ENCODE measurements around the gene RPL10A. TPM values are rescaled to one million over a fixed set of nuclear protein-coding genes. Genes with fewer than 3 reads are reported as not detected.

The RPL10A gene
- total and polyA plus RNA-seq, 2 of the 8 experiments (the other 6 are each of a cell fraction or from before 2014, with no cell fraction given), result 1,893 to 2,948 TPM

DNA sequence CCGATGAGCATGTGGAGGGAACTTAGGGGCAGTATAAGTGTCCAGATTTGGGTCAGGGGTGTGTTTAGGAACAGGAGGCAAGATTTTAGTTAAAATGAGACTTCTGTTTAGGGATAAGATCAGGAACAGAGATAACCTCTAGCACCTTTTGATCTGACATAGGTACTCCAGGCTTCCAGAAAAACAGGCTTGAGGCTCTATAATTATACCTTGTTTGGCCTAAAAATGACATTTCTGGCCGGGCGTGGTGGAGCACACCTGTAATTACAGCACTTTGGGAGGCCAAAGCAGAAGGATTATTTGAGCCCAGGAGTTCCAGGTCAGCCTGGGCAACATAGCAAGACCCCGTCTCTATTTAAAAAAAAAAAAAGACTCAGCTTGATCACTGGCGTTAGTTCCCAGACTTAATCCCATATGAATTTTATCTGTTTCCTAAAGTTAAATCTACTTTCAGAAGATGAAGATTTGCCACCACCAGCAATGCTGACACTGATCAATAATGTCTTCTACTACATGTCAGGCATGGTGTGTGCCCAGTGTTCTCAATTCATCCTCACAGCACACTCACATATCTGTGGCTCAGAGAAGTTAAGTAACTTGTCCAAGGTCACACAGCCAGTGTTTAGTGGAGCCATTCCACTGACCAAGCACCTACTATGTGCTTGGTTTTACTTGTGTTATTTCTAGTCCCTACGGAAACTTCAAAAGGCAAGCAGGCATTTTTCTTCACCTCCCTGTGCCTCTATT lies 50.5 kb downstream of the RPL10A start (continued):
- TF ChIP-seq, protein P1, sequence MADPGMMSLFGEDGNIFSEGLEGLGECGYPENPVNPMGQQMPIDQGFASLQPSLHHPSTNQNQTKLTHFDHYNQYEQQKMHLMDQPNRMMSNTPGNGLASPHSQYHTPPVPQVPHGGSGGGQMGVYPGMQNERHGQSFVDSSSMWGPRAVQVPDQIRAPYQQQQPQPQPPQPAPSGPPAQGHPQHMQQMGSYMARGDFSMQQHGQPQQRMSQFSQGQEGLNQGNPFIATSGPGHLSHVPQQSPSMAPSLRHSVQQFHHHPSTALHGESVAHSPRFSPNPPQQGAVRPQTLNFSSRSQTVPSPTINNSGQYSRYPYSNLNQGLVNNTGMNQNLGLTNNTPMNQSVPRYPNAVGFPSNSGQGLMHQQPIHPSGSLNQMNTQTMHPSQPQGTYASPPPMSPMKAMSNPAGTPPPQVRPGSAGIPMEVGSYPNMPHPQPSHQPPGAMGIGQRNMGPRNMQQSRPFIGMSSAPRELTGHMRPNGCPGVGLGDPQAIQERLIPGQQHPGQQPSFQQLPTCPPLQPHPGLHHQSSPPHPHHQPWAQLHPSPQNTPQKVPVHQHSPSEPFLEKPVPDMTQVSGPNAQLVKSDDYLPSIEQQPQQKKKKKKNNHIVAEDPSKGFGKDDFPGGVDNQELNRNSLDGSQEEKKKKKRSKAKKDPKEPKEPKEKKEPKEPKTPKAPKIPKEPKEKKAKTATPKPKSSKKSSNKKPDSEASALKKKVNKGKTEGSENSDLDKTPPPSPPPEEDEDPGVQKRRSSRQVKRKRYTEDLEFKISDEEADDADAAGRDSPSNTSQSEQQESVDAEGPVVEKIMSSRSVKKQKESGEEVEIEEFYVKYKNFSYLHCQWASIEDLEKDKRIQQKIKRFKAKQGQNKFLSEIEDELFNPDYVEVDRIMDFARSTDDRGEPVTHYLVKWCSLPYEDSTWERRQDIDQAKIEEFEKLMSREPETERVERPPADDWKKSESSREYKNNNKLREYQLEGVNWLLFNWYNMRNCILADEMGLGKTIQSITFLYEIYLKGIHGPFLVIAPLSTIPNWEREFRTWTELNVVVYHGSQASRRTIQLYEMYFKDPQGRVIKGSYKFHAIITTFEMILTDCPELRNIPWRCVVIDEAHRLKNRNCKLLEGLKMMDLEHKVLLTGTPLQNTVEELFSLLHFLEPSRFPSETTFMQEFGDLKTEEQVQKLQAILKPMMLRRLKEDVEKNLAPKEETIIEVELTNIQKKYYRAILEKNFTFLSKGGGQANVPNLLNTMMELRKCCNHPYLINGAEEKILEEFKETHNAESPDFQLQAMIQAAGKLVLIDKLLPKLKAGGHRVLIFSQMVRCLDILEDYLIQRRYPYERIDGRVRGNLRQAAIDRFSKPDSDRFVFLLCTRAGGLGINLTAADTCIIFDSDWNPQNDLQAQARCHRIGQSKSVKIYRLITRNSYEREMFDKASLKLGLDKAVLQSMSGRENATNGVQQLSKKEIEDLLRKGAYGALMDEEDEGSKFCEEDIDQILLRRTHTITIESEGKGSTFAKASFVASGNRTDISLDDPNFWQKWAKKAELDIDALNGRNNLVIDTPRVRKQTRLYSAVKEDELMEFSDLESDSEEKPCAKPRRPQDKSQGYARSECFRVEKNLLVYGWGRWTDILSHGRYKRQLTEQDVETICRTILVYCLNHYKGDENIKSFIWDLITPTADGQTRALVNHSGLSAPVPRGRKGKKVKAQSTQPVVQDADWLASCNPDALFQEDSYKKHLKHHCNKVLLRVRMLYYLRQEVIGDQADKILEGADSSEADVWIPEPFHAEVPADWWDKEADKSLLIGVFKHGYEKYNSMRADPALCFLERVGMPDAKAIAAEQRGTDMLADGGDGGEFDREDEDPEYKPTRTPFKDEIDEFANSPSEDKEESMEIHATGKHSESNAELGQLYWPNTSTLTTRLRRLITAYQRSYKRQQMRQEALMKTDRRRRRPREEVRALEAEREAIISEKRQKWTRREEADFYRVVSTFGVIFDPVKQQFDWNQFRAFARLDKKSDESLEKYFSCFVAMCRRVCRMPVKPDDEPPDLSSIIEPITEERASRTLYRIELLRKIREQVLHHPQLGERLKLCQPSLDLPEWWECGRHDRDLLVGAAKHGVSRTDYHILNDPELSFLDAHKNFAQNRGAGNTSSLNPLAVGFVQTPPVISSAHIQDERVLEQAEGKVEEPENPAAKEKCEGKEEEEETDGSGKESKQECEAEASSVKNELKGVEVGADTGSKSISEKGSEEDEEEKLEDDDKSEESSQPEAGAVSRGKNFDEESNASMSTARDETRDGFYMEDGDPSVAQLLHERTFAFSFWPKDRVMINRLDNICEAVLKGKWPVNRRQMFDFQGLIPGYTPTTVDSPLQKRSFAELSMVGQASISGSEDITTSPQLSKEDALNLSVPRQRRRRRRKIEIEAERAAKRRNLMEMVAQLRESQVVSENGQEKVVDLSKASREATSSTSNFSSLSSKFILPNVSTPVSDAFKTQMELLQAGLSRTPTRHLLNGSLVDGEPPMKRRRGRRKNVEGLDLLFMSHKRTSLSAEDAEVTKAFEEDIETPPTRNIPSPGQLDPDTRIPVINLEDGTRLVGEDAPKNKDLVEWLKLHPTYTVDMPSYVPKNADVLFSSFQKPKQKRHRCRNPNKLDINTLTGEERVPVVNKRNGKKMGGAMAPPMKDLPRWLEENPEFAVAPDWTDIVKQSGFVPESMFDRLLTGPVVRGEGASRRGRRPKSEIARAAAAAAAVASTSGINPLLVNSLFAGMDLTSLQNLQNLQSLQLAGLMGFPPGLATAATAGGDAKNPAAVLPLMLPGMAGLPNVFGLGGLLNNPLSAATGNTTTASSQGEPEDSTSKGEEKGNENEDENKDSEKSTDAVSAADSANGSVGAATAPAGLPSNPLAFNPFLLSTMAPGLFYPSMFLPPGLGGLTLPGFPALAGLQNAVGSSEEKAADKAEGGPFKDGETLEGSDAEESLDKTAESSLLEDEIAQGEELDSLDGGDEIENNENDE (IDR thresholded peaks at IDR 0.05; ENCODE audit: insufficient replicate concordance, low read length), result no peak
- TF ChIP-seq KDM1A (IDR thresholded peaks at IDR 0.05; ENCODE audit: borderline replicate concordance, low read length) (peak; percentile 81), BRCA1 (IDR thresholded peaks at IDR 0.05; ENCODE audit: low read depth, low read length) (no peak)

Data from H1 (cell line).